HG03460 (cell line): ENCODE results near the gene TPBGL.

Experiments used
- ATAC-seq: cut with Tn5 transposase; IDR thresholded peaks from one replicate; pipeline ENCODE4 v1.9.1; 2021; ENCODE audit not compliant: unreplicated experiment

TPBGL gene

DNA sequence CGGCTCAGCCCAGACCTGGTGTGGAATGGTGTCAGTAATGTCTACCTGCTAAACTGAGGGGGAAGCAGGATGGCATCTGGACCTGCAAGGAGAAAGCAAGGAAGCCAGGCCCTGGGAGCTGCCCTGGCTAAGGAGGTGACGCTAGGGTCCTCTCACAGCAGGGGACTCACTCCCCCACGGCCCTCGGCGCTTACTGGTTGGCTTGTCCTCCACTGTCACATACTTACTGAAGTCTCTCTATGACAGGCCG, 48.9 kb downstream of the TPBGL start:
- no peak for ATAC-seq

- ATAC-seq = no peak
These were observed 49.3 kb downstream of the TPBGL start for GRCh38 chr11:75289919-75290318.

GRCh38 chr11:75291741-75292140, 51.2 kb downstream of the TPBGL start:
- no peak for ATAC-seq

DNA sequence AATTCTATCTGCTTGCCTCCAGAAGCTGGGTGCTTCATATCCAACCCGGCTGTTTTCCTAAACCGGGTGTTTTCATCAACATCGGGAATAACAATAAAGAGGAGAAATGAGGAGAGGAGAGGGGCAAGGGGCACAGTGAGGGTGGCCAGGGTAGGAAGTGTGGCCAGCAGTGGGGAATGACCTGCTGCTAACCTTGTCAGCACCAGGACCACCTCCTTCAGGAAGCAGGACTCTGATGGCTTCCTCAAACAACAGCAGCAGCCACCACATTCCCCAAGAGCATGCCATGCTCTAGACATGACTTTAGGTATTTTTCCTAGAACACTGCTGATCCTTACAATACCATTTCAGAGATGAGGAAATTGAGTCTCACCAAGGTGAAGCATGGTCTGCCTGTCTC, 52.4 kb downstream of the TPBGL start:
- no peak for ATAC-seq
